Stomach (tissue), 4 donors: ENCODE data around the gene ADAM8.

ENCODE experiments used
- EP300 ChIP-seq: sonication (generic); formaldehyde crosslinking; IDR thresholded peaks from one replicate; pipeline ENCODE4 v1.6.1; 2017; ENCODE audit warnings: antibody characterized with exemption
- POLR2A ChIP-seq, 4 donors: fragments of 450-650 bp; IDR thresholded peaks; one replicate each; pipeline ENCODE4 v1.6.1; 2016; ENCODE audit warnings: antibody characterized with exemption in 4 of 4, control low read depth in 2 of 4, mild to moderate bottlenecking in 1 of 4, moderate library complexity in 1 of 4
- TF ChIP-seq, protein P1 (sequence below), 7 experiments: fragments of 450-650 bp in 4 of 7; fragments of 200-600 bp in 3 of 7; sonication (generic) in 3 of 7; IDR thresholded peaks; one replicate each; pipeline ENCODE4 v1.5.1; 2016 to 2019; ENCODE audit warnings: antibody characterized with exemption in 7 of 7, control low read depth in 2 of 7, mild to moderate bottlenecking in 1 of 7

DNA sequence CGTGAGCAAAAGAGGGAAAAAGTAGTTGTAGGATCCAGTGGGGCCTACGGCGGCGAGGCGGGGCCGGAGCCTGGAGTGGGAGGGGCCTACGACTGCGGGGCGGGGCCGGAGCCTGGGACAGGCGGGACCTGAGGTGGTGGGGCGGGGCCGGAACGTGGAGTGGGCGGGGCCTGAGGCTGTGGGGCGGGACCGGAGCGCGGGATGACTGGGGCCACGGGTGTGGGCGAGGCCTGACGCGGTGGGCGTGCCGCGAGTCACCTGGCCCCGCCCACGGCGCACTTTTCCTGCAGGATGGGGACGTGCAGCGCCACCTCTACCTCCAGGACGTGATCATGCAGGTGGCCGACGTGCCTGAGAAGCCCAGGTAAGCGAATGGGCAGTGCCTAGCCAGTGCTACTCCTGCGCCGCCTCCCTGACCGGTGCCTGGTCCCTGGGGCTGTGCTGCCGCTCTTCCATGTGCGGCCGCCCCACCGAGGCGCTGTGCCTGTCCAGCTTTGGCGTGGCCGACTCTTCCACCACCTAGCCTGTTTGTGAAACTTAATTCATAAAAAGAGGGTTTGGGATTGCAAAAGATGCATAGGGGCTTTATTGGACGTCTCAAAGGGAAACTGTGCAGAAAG, 32.5 kb upstream of the ADAM8 start:
- TF ChIP-seq, protein P1, sequence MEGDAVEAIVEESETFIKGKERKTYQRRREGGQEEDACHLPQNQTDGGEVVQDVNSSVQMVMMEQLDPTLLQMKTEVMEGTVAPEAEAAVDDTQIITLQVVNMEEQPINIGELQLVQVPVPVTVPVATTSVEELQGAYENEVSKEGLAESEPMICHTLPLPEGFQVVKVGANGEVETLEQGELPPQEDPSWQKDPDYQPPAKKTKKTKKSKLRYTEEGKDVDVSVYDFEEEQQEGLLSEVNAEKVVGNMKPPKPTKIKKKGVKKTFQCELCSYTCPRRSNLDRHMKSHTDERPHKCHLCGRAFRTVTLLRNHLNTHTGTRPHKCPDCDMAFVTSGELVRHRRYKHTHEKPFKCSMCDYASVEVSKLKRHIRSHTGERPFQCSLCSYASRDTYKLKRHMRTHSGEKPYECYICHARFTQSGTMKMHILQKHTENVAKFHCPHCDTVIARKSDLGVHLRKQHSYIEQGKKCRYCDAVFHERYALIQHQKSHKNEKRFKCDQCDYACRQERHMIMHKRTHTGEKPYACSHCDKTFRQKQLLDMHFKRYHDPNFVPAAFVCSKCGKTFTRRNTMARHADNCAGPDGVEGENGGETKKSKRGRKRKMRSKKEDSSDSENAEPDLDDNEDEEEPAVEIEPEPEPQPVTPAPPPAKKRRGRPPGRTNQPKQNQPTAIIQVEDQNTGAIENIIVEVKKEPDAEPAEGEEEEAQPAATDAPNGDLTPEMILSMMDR (IDR thresholded peaks at IDR 0.05) = no peak
- TF ChIP-seq EP300 (no peak), POLR2A (IDR thresholded peaks at IDR 0.05) (no peak)
